Kidney capillary endothelial cell (primary cell): ENCODE measurements around the gene CDKAL1.
"Not testable (repeated sequence)": the region's sequence is repeated elsewhere in the genome, so short reads cannot be mapped to it uniquely, and the experiment has no call there.

ENCODE experiments used
- DNase-seq: peaks from one replicate; pipeline ENCODE4 v3.0.0-alpha.2; 2018; ENCODE audit warnings: low spot score

CDKAL1 gene

GRCh38 chr6:21176197-21176596 is 641.9 kb downstream of the CDKAL1 start:
- no peak for DNase-seq

DNA sequence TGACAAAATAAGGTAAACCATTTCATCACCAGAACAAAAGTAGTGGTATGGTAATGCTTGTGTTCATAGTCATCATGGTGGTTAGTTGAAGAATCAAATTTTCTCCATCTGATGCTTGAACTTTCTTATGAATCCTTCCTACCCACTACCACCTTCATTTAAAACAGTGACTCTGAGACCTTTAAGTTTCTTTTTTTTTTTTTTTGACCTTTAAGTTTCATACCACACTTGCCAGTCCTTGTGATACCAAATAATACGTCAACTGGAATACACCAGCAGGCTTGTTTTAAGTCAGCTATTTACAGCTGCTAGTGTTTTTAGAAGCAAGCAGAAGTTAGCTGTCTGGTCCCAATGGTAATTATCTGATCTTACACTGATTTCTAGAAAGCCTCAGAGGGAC is 645.9 kb downstream of the CDKAL1 start:
- no peak for DNase-seq

DNA sequence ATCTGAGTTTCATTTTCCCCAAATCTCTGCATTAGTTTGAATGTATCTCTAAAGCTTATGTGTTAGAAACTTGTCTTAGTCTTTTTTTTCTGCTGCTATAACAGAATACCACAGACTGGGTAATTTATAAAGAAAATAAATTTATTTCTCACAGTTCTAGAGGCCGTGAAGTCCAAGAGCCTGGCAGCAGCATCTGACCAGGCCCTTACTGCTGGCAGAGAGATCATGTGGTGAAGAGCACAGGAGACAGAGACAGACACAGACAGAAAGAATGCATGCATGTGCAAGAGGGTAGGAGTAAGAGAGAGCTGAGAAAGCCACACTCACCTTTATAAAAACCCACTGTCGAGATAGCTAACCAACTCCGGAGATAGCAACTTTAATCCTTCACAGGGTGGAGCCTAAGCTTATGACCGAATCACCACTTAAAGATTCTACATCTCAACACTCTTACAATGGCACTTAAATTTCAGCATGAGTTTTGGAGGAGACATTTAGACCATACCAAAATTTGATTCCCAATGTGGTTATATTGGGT is 646.6 kb downstream of the CDKAL1 start:
- DNase-seq = no peak

GRCh38 chr6:21181866-21182265 is 647.6 kb downstream of the CDKAL1 start:
- DNase-seq = no peak

- no peak for DNase-seq
These were observed 648.3 kb downstream of the CDKAL1 start for GRCh38 chr6:21182589-21182988.

- no peak for DNase-seq
These were observed 651.7 kb downstream of the CDKAL1 start for GRCh38 chr6:21185861-21186478.

DNA sequence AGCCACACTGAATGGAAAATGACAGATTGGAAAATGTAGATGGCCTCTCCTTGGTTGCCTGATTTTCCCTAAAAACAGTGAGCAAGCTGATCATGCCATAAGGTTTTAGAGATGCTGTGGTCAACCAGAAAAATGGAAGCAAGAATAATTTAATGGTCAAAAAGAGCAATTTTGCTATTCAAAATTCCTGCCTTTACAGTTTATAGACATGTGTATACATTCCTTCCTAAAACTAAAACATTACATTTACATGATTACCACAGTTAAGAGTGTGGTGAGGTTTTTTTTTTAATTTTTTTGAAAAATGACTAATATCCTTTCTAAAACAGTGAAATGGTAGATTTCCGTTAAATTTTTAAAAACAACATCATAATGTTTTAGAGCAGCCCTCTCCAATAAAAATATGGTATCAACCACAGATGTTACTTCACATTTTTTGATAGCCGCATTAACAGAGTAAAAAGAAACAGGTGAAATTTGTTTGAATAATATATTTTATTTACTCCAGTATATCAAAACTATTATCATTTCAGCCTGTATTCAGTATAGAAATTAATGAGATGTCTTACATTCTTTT is 652.3 kb downstream of the CDKAL1 start:
- no peak for DNase-seq

- no peak for DNase-seq
These were observed 653.2 kb downstream of the CDKAL1 start for GRCh38 chr6:21187485-21187884.

DNA sequence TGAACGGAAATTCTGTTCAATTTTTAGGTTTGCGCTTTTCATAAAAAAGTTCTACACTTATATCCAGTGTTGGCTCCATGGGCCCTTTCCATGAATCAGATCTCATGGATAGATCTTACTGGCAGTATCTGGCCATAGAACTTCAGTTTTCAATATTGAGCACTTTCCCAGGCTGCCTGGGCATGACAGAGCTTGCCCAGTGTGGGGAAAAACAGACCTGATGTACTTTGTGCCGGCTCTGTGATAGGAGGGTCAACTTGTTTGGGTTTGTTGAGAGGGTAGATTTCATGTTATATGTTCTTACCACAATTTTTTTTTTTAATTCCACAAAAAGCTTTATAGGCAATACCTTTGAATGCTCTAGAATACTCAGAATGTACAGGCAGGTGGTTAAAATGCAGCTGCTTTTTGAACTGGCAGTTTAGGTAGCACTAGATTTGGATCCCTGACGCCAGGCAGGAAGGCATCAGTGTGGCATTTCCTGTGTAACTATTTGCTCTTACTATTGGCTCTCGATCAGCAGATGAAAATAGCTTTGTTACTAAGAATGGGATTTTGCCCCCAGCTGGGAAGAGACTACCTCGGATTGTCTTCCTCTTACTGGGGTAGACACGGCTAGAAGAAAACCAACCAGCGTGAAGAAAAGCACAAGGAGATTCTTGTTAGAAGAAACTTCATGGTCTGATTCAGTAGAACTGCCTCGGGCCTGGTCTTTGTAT is 654.4 kb downstream of the CDKAL1 start:
- DNase-seq = peak; percentile 56

DNA sequence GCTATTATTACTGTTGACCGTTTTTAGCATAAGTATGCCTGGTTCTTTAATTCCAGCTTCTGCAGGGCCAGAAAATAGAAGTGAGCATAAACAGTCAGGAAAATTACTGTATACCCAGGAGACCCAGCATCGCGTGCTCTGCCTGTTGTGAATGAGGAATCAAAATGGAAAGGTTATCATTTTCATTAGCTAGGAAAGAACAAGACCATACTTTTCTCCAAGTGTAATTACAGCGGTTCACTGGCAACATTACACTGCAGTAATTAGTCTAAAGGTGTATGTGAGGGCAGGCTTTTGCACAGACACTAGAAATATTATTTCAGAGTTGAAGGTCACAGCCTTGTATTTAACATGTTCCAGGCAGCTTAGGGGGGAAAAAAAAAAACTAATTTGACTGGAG is 655.5 kb downstream of the CDKAL1 start:
- no peak for DNase-seq

- no peak for DNase-seq
These were observed 656.4 kb downstream of the CDKAL1 start for GRCh38 chr6:21190701-21191100.

DNA sequence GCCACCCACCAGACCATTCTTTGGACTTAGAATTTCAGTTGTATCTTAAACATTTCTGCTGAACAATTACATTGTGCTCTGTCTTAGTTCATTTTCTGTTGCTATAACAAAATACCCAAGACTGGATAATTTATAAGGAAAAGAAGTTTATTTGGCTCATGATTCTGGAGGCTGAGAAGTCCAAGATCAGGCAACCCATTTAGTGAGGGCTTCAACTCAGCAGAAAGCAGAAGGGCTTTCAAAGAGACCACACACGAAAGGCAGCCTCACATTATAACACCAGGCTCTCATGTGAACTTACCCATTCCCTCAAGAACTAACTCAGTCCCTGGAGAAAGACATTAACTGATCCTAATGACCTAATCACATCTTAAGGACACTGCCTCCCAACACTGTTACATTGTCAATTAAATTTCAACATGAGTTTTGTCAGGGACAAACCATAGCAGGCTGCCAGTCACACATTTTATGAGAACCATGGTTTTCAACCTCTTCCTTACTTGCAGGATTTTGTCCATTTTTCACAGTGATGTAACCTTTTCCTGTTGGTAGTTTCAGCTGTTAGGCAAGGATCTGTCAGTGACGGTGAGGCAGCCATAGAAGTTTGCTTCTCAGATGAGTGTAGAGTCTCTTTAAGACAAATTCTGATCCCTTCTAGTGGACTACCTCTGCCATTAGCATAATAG is 659.7 kb downstream of the CDKAL1 start:
- DNase-seq = no peak

DNA sequence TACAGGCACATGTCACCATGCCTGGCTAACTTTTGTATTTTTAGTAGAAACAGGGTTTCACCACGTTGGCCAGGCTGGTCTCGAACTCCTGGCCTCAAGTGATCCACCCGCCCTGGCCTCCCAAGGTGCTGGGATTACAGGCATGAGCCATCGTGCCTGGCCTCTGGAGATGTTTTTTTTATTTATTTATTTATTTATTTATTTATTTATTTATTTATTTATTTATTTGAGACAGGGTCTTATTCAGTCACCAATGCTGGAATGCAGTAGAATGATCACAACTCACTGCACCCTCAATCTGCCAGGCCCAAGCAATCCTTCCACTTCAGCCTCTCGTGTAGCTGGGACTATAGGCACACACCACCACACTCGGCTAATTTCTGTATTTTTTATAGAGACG is 661.0 kb downstream of the CDKAL1 start:
- not testable (repeated sequence) for DNase-seq

GRCh38 chr6:21198032-21198640 is 663.9 kb downstream of the CDKAL1 start:
- no peak for DNase-seq

DNA sequence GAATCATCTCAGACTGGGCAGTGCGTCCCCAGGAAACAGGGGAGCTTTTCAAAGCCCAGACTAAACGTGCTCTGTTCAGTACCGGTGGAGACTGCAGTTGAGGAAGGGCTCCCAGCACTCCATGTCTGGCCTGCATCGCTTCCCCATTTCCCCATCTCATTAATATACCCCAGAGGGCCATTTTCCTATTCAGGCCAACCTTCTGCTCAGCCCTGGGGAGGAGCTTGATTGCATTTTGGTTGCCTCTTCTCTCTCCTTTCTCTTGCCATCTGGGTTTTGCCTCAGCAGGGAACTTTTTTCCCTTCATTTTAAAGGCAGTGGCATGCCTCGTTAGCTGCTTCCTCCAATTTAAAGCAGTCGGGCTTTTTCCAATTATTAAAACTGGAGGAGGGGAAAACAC is 665.0 kb downstream of the CDKAL1 start:
- no peak for DNase-seq

DNA sequence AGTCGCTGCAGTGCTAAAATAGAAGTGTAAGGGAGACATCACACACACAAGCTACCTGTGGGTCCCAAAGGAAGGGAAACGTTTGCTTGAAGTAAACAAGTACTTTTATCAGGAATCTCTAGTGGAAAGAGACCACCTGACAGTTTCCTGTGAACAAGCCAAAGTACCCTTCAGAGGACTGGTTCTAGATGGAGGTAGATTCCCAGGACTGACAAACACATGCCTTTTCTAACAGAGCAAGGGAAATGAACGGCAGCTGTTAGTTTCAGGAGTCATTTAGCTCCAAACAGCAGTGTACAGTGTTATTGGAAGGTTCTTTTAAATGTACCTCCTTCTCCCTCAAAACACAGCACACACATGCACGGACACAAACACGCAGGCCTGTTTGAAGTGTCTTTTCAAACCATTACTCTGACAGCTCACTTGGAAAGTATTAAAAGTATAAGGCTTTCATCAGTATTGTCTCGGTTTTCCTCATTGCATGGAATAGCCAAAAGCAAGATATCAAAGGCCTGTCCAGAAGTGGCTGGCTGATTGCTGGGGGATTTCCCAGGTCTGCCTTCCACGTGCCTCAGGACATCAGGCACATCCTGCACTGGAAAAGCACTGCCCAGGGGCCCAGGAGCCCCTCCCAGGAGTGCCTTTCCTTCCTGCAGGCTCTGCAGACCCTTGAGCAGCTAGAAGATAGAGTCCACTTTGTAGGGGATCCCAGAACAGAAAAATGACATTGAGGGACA is 666.0 kb downstream of the CDKAL1 start:
- DNase-seq = no peak

- DNase-seq = no peak
These were observed 666.9 kb downstream of the CDKAL1 start for GRCh38 chr6:21201187-21201586.

GRCh38 chr6:21201637-21202350 is 667.5 kb downstream of the CDKAL1 start:
- DNase-seq = no peak

- DNase-seq = no peak
These were observed 668.3 kb downstream of the CDKAL1 start for GRCh38 chr6:21202521-21202920.

- DNase-seq = no peak
These were observed 670.7 kb downstream of the CDKAL1 start for GRCh38 chr6:21204951-21205350.
